CD4-positive, alpha-beta T cell treated with Interleukin-15 for 1 hour (primary cell): ENCODE results near the gene KRTAP4-7.
A peak's percentile ranks its signal among the peaks of the same experiment; 100 is the strongest.
"Not testable (repeated sequence)": the region's sequence is repeated elsewhere in the genome, so short reads cannot be mapped to it uniquely, and the experiment has no call there.

Experiments used
- DNase-seq: peaks from one replicate; pipeline ENCODE4 v3.0.0-alpha.2; 2020

The KRTAP4-7 gene

DNA sequence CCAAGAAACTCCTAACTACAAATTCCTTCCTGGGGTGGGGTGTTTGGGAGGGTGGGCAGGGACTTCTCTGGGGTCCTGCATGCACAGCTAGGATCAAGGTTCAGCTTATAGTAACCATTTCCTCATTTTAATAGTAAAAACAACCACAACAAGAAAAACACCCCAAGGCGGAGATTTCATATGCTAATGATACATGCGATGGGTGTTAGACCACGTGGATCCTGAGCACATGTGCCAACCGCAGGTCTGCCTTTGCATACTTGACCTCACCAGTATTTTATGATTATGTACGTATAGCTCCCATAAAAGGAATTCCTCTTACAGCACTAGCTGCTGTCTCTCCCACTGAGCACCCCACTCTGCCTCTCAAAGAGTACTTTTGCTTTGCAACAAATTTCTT, 32.3 kb downstream of the KRTAP4-7 start:
- peak; percentile 49 for DNase-seq

DNA sequence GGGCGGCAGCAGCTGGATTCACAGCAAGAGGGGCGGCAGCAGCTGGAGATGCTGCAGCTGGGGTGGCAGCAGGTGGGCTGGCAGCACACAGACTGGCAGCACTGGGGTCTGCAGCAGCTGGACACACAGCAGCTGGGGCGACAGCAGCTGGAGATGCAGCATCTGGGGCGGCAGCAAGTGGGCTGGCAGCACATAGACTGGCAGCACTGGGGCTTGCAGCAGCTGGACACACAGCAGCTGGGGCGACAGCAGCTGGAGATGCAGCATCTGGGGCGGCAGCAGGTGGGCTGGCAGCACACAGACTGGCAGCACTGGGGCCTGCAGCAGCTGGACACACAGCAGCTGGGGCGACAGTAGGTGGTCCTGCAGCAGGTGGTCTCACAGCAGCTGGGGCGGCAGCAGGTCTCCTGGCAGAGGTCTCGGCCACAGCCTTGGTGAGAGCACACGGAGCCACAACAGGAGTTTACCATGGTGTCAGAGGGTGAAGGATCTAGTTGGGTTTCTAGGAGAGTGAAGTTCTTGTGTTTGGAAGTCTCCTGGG, 34.0 kb downstream of the KRTAP4-7 start, which contains the start of gene KRTAP4-11:
KRTAP4-11 (minus strand) TSS at position 528 of the 541 bp plus-strand sequence; CDS start at position 470, 58 bp downstream.
- not testable (repeated sequence) for DNase-seq

- no peak for DNase-seq
These were observed 34.8 kb downstream of the KRTAP4-7 start for GRCh38 chr17:41118721-41119120.

- DNase-seq: peak; percentile 17
These were observed 36.0 kb downstream of the KRTAP4-7 start for GRCh38 chr17:41119696-41120690.

- no peak for DNase-seq
These were observed 37.8 kb downstream of the KRTAP4-7 start for GRCh38 chr17:41121742-41122141.

DNA sequence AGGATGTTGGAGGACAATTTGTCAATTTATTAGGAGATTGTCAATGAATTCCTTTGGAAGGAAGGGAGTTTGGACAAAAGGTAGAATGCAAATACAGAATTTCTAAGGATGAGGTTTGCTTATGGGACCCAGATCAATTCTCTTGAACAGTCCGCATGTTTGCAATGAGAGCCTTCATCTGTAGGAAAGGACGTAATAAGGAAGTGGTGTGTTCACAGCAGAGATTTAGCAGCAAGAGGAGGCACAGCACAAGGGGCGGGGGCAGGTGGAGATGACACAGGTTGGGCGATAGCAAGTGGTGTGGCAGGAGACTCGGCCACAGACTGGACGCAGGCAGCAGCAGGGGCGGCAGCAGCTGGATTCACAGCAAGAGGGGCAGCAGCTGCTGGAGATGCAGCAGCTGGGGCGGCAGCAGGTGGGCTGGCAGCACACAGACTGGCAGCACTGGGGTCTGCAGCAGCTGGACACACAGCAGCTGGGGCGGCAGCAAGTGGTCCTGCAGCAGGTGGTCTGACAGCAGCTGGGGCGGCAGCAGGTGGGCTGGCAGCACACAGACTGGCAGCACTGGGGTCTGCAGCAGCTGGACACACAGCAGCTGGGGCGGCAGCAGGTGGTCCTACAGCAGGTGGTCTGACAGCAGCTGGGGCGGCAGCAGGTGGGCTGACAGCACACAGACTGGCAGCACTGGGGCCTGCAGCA, 39.5 kb downstream of the KRTAP4-7 start:
- DNase-seq: not testable (repeated sequence)

GRCh38 chr17:41123991-41124371, 40.0 kb downstream of the KRTAP4-7 start, which contains the start of gene KRTAP4-12:
TSS of gene KRTAP4-12 (minus strand) at chr17:41124182. CDS start at chr17:41124122, 60 bp downstream.
- not testable (repeated sequence) for DNase-seq

GRCh38 chr17:41125064-41125463, 41.1 kb downstream of the KRTAP4-7 start:
- no peak for DNase-seq

GRCh38 chr17:41126412-41126811, 42.5 kb downstream of the KRTAP4-7 start:
- DNase-seq: no peak

DNA sequence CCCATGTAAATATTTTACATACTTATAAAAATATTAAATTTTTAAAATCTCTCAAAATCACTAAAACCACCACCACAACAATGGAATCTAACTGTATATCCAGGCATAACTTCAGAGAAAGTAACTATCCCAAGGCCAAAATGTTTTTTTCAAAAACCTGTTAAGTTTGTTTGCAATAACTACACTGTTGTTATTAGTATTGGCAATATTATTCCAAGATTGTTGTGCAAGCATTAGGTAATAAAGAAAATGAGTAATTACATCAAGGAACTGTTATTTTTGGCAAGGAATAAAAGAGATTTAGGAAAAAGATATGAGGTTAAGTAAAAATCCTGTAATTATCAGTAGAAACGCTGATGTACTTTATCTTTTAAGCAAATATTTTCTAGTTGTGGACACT, 43.4 kb downstream of the KRTAP4-7 start:
- no peak for DNase-seq

GRCh38 chr17:41131979-41132378, 48.0 kb downstream of the KRTAP4-7 start:
- no peak for DNase-seq

DNA sequence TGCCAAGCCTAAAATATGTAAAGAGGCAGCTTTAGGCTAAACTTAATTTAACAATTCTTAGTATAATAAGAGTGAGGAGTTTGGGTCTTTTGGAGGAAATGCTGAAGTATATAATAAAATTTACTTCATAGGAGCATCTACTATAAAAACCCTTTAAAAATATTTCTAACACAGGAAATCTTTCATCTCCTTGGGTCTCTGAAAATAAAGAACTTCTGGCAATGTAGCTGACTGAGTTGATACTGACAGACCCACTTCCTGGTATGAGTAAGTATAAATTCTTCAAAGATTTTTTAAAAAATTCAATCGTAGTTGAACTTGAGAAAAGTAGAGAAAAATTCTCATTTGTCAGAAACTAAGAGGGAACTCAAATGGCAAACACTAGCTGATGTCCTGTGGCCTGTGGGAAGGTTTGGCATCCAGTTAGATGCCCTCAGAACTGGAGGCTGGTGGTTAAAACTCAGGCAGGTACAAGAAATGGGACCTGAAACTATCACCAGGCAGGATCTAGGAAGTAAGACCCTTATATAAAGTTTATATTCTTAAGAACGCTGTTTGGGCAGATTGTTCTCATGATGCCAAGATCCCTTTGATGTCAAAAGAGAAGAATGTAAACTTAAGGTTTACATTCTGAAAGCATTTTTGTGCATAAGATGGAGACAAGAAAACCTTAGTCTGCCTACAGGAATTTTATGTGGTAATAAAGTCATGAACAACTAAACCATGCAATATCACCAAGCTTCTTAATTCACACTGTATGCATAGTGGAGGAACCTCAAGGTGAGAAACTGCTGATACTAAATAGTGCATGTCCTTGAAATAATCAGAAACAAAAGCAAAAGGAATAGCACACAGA, 50.2 kb downstream of the KRTAP4-7 start:
- DNase-seq: no peak
